ENCODE measurements around the gene PATE3.

DNA sequence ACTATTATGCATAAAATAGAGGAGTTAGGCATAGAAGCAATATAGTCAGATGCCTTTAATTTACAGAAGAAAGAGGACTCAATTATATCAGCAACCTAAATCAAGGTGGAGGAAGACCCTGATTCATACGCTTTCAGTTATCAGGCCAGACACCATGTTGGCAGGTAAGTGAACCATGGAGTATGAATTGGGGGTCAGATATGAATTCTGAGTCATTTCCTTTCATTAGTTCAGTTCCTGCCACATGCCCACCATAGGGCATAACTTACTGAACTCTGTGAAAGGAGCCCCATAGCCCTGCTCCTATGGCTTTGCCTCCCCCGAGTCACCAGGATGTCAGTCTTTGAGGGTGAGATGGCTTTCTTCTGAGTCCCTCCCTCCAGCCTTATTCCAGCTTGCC lies 24.4 kb upstream of the PATE3 start:
- TF ChIP-seq, protein P1, sequence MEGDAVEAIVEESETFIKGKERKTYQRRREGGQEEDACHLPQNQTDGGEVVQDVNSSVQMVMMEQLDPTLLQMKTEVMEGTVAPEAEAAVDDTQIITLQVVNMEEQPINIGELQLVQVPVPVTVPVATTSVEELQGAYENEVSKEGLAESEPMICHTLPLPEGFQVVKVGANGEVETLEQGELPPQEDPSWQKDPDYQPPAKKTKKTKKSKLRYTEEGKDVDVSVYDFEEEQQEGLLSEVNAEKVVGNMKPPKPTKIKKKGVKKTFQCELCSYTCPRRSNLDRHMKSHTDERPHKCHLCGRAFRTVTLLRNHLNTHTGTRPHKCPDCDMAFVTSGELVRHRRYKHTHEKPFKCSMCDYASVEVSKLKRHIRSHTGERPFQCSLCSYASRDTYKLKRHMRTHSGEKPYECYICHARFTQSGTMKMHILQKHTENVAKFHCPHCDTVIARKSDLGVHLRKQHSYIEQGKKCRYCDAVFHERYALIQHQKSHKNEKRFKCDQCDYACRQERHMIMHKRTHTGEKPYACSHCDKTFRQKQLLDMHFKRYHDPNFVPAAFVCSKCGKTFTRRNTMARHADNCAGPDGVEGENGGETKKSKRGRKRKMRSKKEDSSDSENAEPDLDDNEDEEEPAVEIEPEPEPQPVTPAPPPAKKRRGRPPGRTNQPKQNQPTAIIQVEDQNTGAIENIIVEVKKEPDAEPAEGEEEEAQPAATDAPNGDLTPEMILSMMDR (IDR thresholded peaks at IDR 0.05), result no peak
- TF ChIP-seq EP300 (IDR thresholded peaks at IDR 0.05), result no peak
- TF ChIP-seq POLR2AphosphoS5 (IDR thresholded peaks at IDR 0.05), result no peak
- no peak for TF ChIP-seq POLR2A (IDR thresholded peaks at IDR 0.05; ENCODE audit: low read depth)
